Upper lobe of right lung (tissue), 1 donor: ENCODE results near the gene QARS1. TPM values are rescaled to one million over a fixed set of nuclear protein-coding genes. Genes with fewer than 3 reads are reported as not detected.
A peak's percentile ranks its signal among the peaks of the same experiment; 100 is the strongest.

ENCODE experiments used
- ATAC-seq: fragments of 200-7000 bp; cut with Tn5 transposase; one replicate; pipeline ENCODE4 v1.9.1; 2020; ENCODE audit warnings: mild to moderate bottlenecking, moderate library complexity
- DNase-seq: peaks from one replicate; pipeline ENCODE4 v3.0.0-alpha.2; 2020
- H3K27ac ChIP-seq: fragments of 200-600 bp; one replicate; pipeline ENCODE4 v1.8.0; 2022
- H3K27me3 ChIP-seq: fragments of 200-600 bp; one replicate; pipeline ENCODE4 v1.8.0; 2022; ENCODE audit warnings: mild to moderate bottlenecking
- H3K36me3 ChIP-seq: fragments of 200-600 bp; one replicate; pipeline ENCODE4 v1.8.0; 2022
- H3K4me1 ChIP-seq: fragments of 200-600 bp; one replicate; pipeline ENCODE4 v1.8.0; 2022
- H3K4me3 ChIP-seq: fragments of 200-600 bp; one replicate; pipeline ENCODE4 v1.8.0; 2022; ENCODE audit warnings: mild to moderate bottlenecking
- H3K9me3 ChIP-seq: fragments of 200-600 bp; one replicate; pipeline ENCODE4 v1.8.0; 2022
- CTCF ChIP-seq: fragments of 200-600 bp; IDR thresholded peaks from one replicate; pipeline ENCODE4 v1.8.0; 2022; ENCODE audit warnings: antibody characterized with exemption
- intact Hi-C: fragments of 100-400 bp; cut with DNase I; formaldehyde crosslinking; loops from one replicate; pipeline ENCODE4 v1.11.0; 2022
- total RNA-seq: library from RNA; stranded (reverse); fragmentation: NEBNext Ultra II Directional; extraction: Animal tissue kit (Norgen Biotek cat#: 25700); gene quantifications from one replicate; pipeline ENCODE4 v1.2.1, GENCODE V29; 2021
- donor health status: DM: no; HTN: yes; CAD: no; lungs with severe emphysema.

The QARS1 gene
- total RNA-seq, 1 donor from 2014 or later: 172 TPM

- H3K36me3 ChIP-seq: peaks cover 23% of the 10 kb centered on the region
- ATAC-seq: peak; percentile 93
- peak within 1 kb of the TSS; percentile 77 for H3K4me3 ChIP-seq
- no peaks in the 10 kb centered on the region for H3K27me3 ChIP-seq
- intact Hi-C loops: no loop called here
- H3K9me3 ChIP-seq: no peaks in the 10 kb centered on the region
- H3K27ac ChIP-seq: peak within 1 kb of the TSS; percentile 89
- peaks cover 32% of the 10 kb centered on the region for H3K4me1 ChIP-seq
- DNase-seq: peak; percentile 98
- peak; percentile 48 for TF ChIP-seq CTCF
These were observed 10.4 kb downstream of the QARS1 start, which contains the start of gene QRICH1 for GRCh38 chr3:49093853-49094767. Gene QRICH1, minus strand, starts transcription at chr3:49094071. Its CDS starts 17,054 bp downstream, at chr3:49077017.

GRCh38 chr3:49092938-49093852 is 11.4 kb downstream of the QARS1 start:
- Histone ChIP-seq H3K4me3 (peak overlapping the region; percentile 77), H3K9me3 (no peaks in the 10 kb centered on the region), H3K27ac (peak overlapping the region; percentile 89), H3K4me1 (peaks cover 37% of the 10 kb centered on the region), H3K27me3 (no peaks in the 10 kb centered on the region), H3K36me3 (peaks cover 14% of the 10 kb centered on the region)
- DNase-seq: peak; percentile 91
- intact Hi-C loops: no loop called here
- ATAC-seq: peak; percentile 70
- TF ChIP-seq CTCF: no peak

GRCh38 chr3:49081429-49081828 is 23.1 kb downstream of the QARS1 start:
- no peak for TF ChIP-seq CTCF
- no peak overlapping the region for H3K27ac ChIP-seq
- ATAC-seq (no peak), DNase-seq (no peak)
- intact Hi-C loops: no loop called here
- no peaks in the 10 kb centered on the region for H3K9me3 ChIP-seq
- no peaks in the 10 kb centered on the region for H3K4me1 ChIP-seq
- H3K27me3 ChIP-seq: no peaks in the 10 kb centered on the region
- no peak overlapping the region for H3K4me3 ChIP-seq
- H3K36me3 ChIP-seq: peaks cover 30% of the 10 kb centered on the region

- DNase-seq (no peak), ATAC-seq (no peak)
- no peak overlapping the region for H3K27ac ChIP-seq
- no peaks in the 10 kb centered on the region for H3K27me3 ChIP-seq
- no peaks in the 10 kb centered on the region for H3K9me3 ChIP-seq
- TF ChIP-seq CTCF: no peak
- no peaks in the 10 kb centered on the region for H3K4me1 ChIP-seq
- H3K4me3 ChIP-seq: no peak overlapping the region
- intact Hi-C loops: no loop called here
- peaks cover 51% of the 10 kb centered on the region for H3K36me3 ChIP-seq
These were observed 25.3 kb downstream of the QARS1 start for GRCh38 chr3:49079270-49079669.

- intact Hi-C loops: no loop called here
- no peak for ATAC-seq
- Histone ChIP-seq H3K27me3 (no peaks in the 10 kb centered on the region), H3K27ac (no peak overlapping the region), H3K9me3 (no peaks in the 10 kb centered on the region), H3K4me1 (no peaks in the 10 kb centered on the region), H3K36me3 (peaks cover 78% of the 10 kb centered on the region), H3K4me3 (no peak overlapping the region)
- no peak for TF ChIP-seq CTCF
- no peak for DNase-seq
These were observed 27.9 kb downstream of the QARS1 start for GRCh38 chr3:49076646-49077045.
